ENCODE measurements around the gene MED12L.

DNA sequence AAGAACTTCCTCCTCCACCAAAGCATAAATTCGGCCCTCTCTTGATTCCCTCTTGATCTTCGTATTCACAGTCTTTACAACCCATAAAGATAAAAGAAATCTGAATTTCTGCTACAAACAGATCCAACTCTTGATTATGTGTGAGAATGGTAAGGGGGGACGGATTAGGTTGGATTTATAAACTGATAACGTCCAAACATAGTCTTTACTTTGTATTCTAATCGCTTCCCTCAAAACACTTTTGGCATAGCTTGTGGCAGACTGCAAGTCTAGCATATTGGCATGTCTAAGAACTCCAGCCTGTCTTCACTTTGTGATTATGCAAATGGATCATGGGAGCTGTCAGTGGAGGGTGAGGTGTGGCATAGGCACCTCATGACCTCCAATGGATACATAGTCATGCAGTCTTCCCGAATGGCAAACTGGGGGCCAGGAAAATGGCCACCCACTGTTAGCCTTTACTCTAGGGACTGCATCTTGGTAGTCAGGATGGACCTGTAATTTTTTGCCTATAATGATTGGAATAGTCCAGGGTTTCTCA, 141.9 kb downstream of the MED12L start:
- TF ChIP-seq CTCF (conservative IDR thresholded peaks at IDR 0.05; ENCODE audit: low read length) (no peak), EZH2phosphoT487 (IDR thresholded peaks at IDR 0.05; ENCODE audit: borderline replicate concordance) (no peak)

Measured in Loucy (cell line).